GM12878 (cell line): ENCODE measurements around the gene ANKRD13D. TPM values are rescaled to one million over a fixed set of nuclear protein-coding genes. Genes with fewer than 3 reads are reported as not detected.

ENCODE experiments used
- ATAC-seq: fragments of 200-7000 bp; cut with Tn5 transposase; 3 replicates; pipeline ENCODE4 v1.9.1; 2020; ENCODE audit warnings: mild to moderate bottlenecking, moderate library complexity
- BruUV-seq: library from RNA; stranded (reverse); fragments of 400-500 nt; replicated peaks from 2 replicates; lab custom pipeline; 2021; lab: Mats Ljungman, UMichigan
- CTCF ChIA-PET: fragments of 300-600 bp; sonication (Branson Sonifier 250); formaldehyde crosslinking; extraction: SDS; loops from one replicate; lab custom pipeline; 2021; ENCODE audit warnings: inconsistent platforms; lab: Yijun Ruan, JAX
- POLR2A ChIA-PET: fragments of 350-600 bp; formaldehyde crosslinking; extraction: SDS; loops from one replicate; lab custom pipeline; 2021; ENCODE audit warnings: inconsistent platforms; lab: Charles Lee
- RAD21 ChIA-PET: fragments of 300-600 bp; sonication (Branson Sonifier 250); formaldehyde crosslinking; loops from one replicate; lab custom pipeline; 2023; ENCODE audit warnings: antibody characterized with exemption; ENCODE audit not compliant: unreplicated experiment; lab: Charles Lee
- SMC1A ChIA-PET: fragments of 300-600 bp; sonication (Branson Sonifier 250); formaldehyde crosslinking; loops from one replicate; lab custom pipeline; 2023; ENCODE audit not compliant: unreplicated experiment, uncharacterized antibody; lab: Charles Lee
- DNase-seq: peaks from one replicate; pipeline ENCODE4 v3.0.0-alpha.2; 2011; ENCODE audit warnings: low read depth, low spot score
- FAIRE-seq: peaks from 3 replicates; lab custom pipeline; 2011; peaks lifted over from hg19 to GRCh38; lab: Jason Lieb, UNC
- H2AFZ ChIP-seq: 2 replicates; pipeline ENCODE4 v1.6.0; 2011; ENCODE audit warnings: low read depth, low read length, control low read depth; ENCODE audit not compliant: control insufficient read depth
- H3K27ac ChIP-seq: 2 replicates; pipeline ENCODE4 v1.5.1; 2011; ENCODE audit warnings: control low read depth; ENCODE audit not compliant: control insufficient read depth, insufficient read depth
- H3K27me3 ChIP-seq, 2 experiments: replicated peaks in 1 of 2; 2 replicates each; pipeline versions ENCODE4 v1.6.0 to v1.6.1; 2011; ENCODE audit warnings: low read length in 1 of 2; ENCODE audit not compliant: control insufficient read depth in 2 of 2, insufficient read depth in 2 of 2
- H3K36me3 ChIP-seq, 2 experiments: 2 replicates each; pipeline ENCODE4 v1.5.1; 2011; ENCODE audit warnings: low read length in 1 of 2; ENCODE audit not compliant: control insufficient read depth in 2 of 2, insufficient read depth in 2 of 2
- H3K4me1 ChIP-seq: 2 replicates; pipeline ENCODE4 v1.6.1; 2011; ENCODE audit warnings: mild to moderate bottlenecking, low read length, moderate library complexity, mixed read lengths; ENCODE audit not compliant: control insufficient read depth, insufficient read depth
- H3K4me2 ChIP-seq: 2 replicates; pipeline ENCODE4 v1.6.0; 2011; ENCODE audit warnings: control low read depth; ENCODE audit not compliant: control insufficient read depth, insufficient read depth
- H3K4me3 ChIP-seq: fragments of 200-600 bp; sonication (generic); 2 replicates; pipeline ENCODE4 v1.5.1; 2016
- H3K79me2 ChIP-seq: 2 replicates; pipeline ENCODE4 v1.6.0; 2011; ENCODE audit warnings: low read length; ENCODE audit not compliant: control insufficient read depth, insufficient read depth
- H3K9ac ChIP-seq: 2 replicates; pipeline ENCODE4 v1.8.0; 2011; ENCODE audit warnings: low read length, control low read depth, mixed read lengths; ENCODE audit not compliant: control insufficient read depth, insufficient read depth
- H3K9me3 ChIP-seq: replicated peaks from 3 replicates; pipeline ENCODE4 v1.5.1; 2011; ENCODE audit warnings: mild to moderate bottlenecking, low read length; ENCODE audit not compliant: control insufficient read depth, insufficient read depth
- H4K20me1 ChIP-seq: 2 replicates; pipeline ENCODE4 v1.6.0; 2011; ENCODE audit not compliant: control insufficient read depth, insufficient read depth
- FOXM1 ChIP-seq: IDR thresholded peaks from 2 replicates; pipeline ENCODE4 v1.6.1; 2012; ENCODE audit warnings: low read depth, mild to moderate bottlenecking, inconsistent platforms, low read length, moderate library complexity
- IRF4 ChIP-seq: IDR thresholded peaks from 2 replicates; pipeline ENCODE4 v1.6.1; 2011; ENCODE audit warnings: low read depth, low read length
- PAX8 ChIP-seq: fragments of 450-650 bp; IDR thresholded peaks from 2 replicates; pipeline ENCODE4 v1.6.1; 2017; ENCODE audit warnings: mild to moderate bottlenecking, moderate library complexity
- SIN3A ChIP-seq: IDR thresholded peaks from 2 replicates; pipeline ENCODE4 v1.6.1; 2012; ENCODE audit warnings: low read depth, low read length, improper control_type of control experiment
- TARDBP ChIP-seq: IDR thresholded peaks from 2 replicates; pipeline ENCODE4 v1.6.1; 2016; ENCODE audit warnings: borderline replicate concordance
- YY1 ChIP-seq: IDR thresholded peaks from 2 replicates; pipeline ENCODE4 v1.6.1; 2011; ENCODE audit warnings: low read depth, mild to moderate bottlenecking, low read length
- ZBTB40 ChIP-seq: fragments of 450-650 bp; IDR thresholded peaks from 2 replicates; pipeline ENCODE4 v1.6.1; 2016; ENCODE audit warnings: mild to moderate bottlenecking, moderate library complexity, borderline replicate concordance
- ZNF217 ChIP-seq: fragments of 450-650 bp; IDR thresholded peaks from 2 replicates; pipeline ENCODE4 v1.6.1; 2017; ENCODE audit warnings: antibody characterized with exemption, mild to moderate bottlenecking
- ZSCAN29 ChIP-seq: fragments of 450-650 bp; IDR thresholded peaks from 2 replicates; pipeline ENCODE4 v1.6.1; 2017; ENCODE audit warnings: mild to moderate bottlenecking, moderate library complexity
- WGBS: methylation state at CpG from one replicate; pipeline ENCODE4 v1.1.6; 2016; ENCODE audit warnings: low lambda C conversion rate; ENCODE audit not compliant: insufficient replicate concordance, insufficient coverage; ENCODE audit errors: missing lambda C conversion rate; 5-methylcytosine and 5-hydroxymethylcytosine counted together
- in situ Hi-C: fragments of 300-500 bp; cut with MboI; formaldehyde crosslinking; loops from 9 replicates; pipeline ENCODE4 v1.14.3; 2018; ENCODE audit warnings: mixed read lengths
- intact Hi-C: fragments of 100-400 bp; cut with micrococcal nuclease; formaldehyde crosslinking; loops from one replicate; pipeline ENCODE4 v1.14.2; 2022; ENCODE audit not compliant: unreplicated experiment
- polyA plus RNA-seq, 11 experiments: library from polyadenylated mRNA; depleted of rRNA in 4 of 11; unstranded in 6 of 11; stranded (reverse) in 5 of 11; fragments of >200 nt; fragmentation: Nextera tagmentation in 4 of 11; fragmentation: Illumina TruSeq in 1 of 11; extraction: Ambion mirVana in 4 of 11; extraction: Trizol in 1 of 11; gene quantifications; 1 replicate in 1 of 11; 2 replicates in 10 of 11; pipeline versions ENCODE4 v1.2.1 to v1.2.3, GENCODE V29; 2011 to 2016; ENCODE audit warnings: inconsistent platforms in 2 of 11, missing spikeins in 2 of 11, low read depth in 1 of 11
- total RNA-seq, 4 experiments: library from RNA; depleted of rRNA in 3 of 4; stranded (reverse); fragments of >200 nt in 3 of 4; fragmentation: Illumina TruSeq in 1 of 4; extraction: Trizol in 1 of 4; gene quantifications; 2 replicates each; pipeline versions ENCODE4 v1.2.1 to v1.2.3, GENCODE V29; 2013 to 2021

ANKRD13D gene
- total and polyA plus RNA-seq, 10 of the 15 experiments (the other 5 are each of a cell fraction or from before 2014, with no cell fraction given): 2.0 to 56.2 (median 21.4) TPM

DNA sequence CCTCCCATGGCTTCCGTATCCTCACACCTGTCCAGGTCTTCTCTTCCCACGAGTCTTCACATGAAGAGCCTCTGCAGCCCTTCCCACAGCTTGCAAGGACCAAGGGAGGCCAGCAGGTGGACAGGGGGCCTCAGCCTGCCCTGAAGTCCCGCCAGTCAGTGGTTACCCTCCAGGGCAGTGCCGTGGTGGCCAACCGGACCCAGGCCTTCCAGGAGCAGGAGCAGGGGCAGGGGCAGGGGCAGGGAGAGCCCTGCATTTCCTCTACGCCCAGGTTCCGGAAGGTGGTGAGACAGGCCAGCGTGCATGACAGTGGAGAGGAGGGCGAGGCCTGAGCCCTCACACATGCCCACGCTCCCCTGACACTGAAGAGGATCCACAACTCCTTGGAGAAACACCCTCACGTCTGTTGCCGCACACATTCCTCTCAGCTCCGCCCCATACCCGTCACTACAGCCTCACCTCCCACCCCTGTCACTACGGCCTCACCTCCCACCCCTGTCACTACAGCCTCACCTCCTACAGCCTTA, 22.5 kb downstream of the ANKRD13D start (continued):
- TF ChIP-seq ZBTB40 (no peak), ZNF217 (no peak), TARDBP (no peak)

- Histone ChIP-seq H3K27ac (no peak overlapping the region), H3K36me3 (no peaks in the 10 kb centered on the region), H3K4me1 (no peaks in the 10 kb centered on the region), H3K27me3 (no peaks in the 10 kb centered on the region), H2AFZ (no peak overlapping the region), H4K20me1 (no peaks in the 10 kb centered on the region), H3K9me3 (no peaks in the 10 kb centered on the region), H3K9ac (no peak overlapping the region), H3K79me2 (no peaks in the 10 kb centered on the region), H3K4me2 (no peak overlapping the region), H3K4me3 (no peak overlapping the region)
- ChIA-PET POLR2A (no interaction called here), RAD21 (interaction anchor here (1.7 kb wide), 1 partner anchor 50 kb away, joined by 4 read pairs; no protein-coding TSS in a partner anchor), SMC1A (no interaction called here), CTCF (interaction anchor here (1.3 to 12.1 kb wide), 2 partner anchors 20 to 49 kb away, joined by 3 to 151 read pairs; no protein-coding TSS in a partner anchor)
- no peak for TF ChIP-seq SIN3A
- TF ChIP-seq FOXM1: no peak
- no peak for TF ChIP-seq YY1
- no peak for TF ChIP-seq PAX8
- TF ChIP-seq ZSCAN29: no peak
- no peak for TF ChIP-seq IRF4
- intact Hi-C loops: no loop called here
- FAIRE-seq (no peak), ATAC-seq (no peak), DNase-seq (no peak)
- in situ Hi-C loops: no loop called here
- 68% methylated on average over 22 of the region's 22 CpGs for WGBS
- BruUV-seq: no TSS peak
Measured at GRCh38 chr11:67312187-67313021, 23.3 kb downstream of the ANKRD13D start.
